ENCODE results near the gene TOM1.

- TF ChIP-seq CTCF (conservative IDR thresholded peaks at IDR 0.05; ENCODE audit: low read length) (no peak), EZH2phosphoT487 (IDR thresholded peaks at IDR 0.05; ENCODE audit: borderline replicate concordance, low read depth, low read length) (no peak)
These were observed 54.4 kb downstream of the TOM1 start for GRCh38 chr22:35354068-35354467.

Measured in OCI-LY7 (cell line).